ENCODE data around the gene SEPTIN1. TPM values are rescaled to one million over a fixed set of nuclear protein-coding genes. Genes with fewer than 3 reads are reported as not detected.

Gene SEPTIN1
- total and polyA plus RNA-seq, 2 of the 13 experiments (the other 11 are each of a cell fraction or from before 2014, with no cell fraction given) = 0.18 to 0.67 TPM

GRCh38 chr16:30401768-30402425, 19.5 kb upstream of the SEPTIN1 start (continued):
- TF ChIP-seq THYN1 (CRISPR knock-in tag; IDR thresholded peaks at IDR 0.05; ENCODE audit: borderline replicate concordance, low read depth) = no peak
- TF ChIP-seq GLMP (CRISPR knock-in tag; IDR thresholded peaks at IDR 0.05; ENCODE audit: borderline replicate concordance) = no peak
- no peak for TF ChIP-seq SIN3B (IDR thresholded peaks at IDR 0.05; ENCODE audit: low read length)
- peak; percentile 75 for TF ChIP-seq TGIF2 (CRISPR knock-in tag; IDR thresholded peaks at IDR 0.05)
- TF ChIP-seq PCBP1 (IDR thresholded peaks at IDR 0.05; ENCODE audit: borderline replicate concordance, low read depth, low read length) = no peak
- TF ChIP-seq REL (CRISPR knock-in tag; conservative IDR thresholded peaks at IDR 0.05) = no peak
- TF ChIP-seq CHD2 (IDR thresholded peaks at IDR 0.05; ENCODE audit: low read depth, low read length) = no peak
- no peak for TF ChIP-seq ZNF143 (CRISPR knock-in tag; IDR thresholded peaks at IDR 0.05)
- no peak for TF ChIP-seq ZXDC (CRISPR knock-in tag; IDR thresholded peaks at IDR 0.05)
- 0 out of 2 replicates have a peak, but pooled peaks have one; percentile 12 for TF ChIP-seq RELA (CRISPR knock-in tag; IDR thresholded peaks at IDR 0.05)
- no peak for TF ChIP-seq CREB1 (IDR thresholded peaks at IDR 0.05)
- TF ChIP-seq CREB1 (CRISPR knock-in tag; IDR thresholded peaks at IDR 0.05) = peak; percentile 67
- TF ChIP-seq, protein P1, sequence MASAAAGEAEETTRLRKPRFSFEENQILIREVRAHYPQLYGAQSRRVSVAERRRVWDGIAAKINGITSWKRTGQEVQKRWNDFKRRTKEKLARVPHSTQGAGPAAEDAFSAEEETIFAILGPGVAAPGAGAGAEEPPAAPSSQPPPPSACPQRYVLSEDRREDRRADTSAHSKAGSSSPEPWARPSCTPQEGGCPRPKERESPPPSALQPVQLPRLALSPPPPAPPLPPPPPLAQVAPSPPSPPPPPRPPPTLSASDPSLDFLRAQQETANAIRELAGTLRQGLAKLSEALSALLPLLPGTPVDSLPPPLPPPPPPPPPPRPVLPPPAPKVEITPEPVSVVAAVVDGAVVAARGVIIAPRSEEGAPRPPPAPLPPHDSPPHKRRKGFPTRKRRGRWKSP (CRISPR knock-in tag; IDR thresholded peaks at IDR 0.05) = no peak
- TF ChIP-seq ZNF225 (CRISPR knock-in tag; IDR thresholded peaks at IDR 0.05) = no peak
- TF ChIP-seq MEIS1 (CRISPR knock-in tag; IDR thresholded peaks at IDR 0.05; ENCODE audit: borderline replicate concordance) = no peak
- TF ChIP-seq ZNF441 (CRISPR knock-in tag; IDR thresholded peaks at IDR 0.05; ENCODE audit: borderline replicate concordance) = peak; percentile 78
- no peak for TF ChIP-seq MED13 (CRISPR knock-in tag; IDR thresholded peaks at IDR 0.05)
- TF ChIP-seq ZNF839 (CRISPR knock-in tag; IDR thresholded peaks at IDR 0.05; ENCODE audit: borderline replicate concordance) = no peak
- TF ChIP-seq PPARG (CRISPR knock-in tag; conservative IDR thresholded peaks at IDR 0.05) = peak; percentile 82
- TF ChIP-seq KMT2A (CRISPR knock-in tag; IDR thresholded peaks at IDR 0.05) = no peak
- peak; percentile 72 for TF ChIP-seq JARID2 (CRISPR knock-in tag; IDR thresholded peaks at IDR 0.05; ENCODE audit: insufficient replicate concordance)
- no peak for TF ChIP-seq ZNF709 (CRISPR knock-in tag; IDR thresholded peaks at IDR 0.05)
- TF ChIP-seq ZNF280D (CRISPR knock-in tag; IDR thresholded peaks at IDR 0.05) = peak; percentile 90
- TF ChIP-seq ZNF572 (CRISPR knock-in tag; IDR thresholded peaks at IDR 0.05) = peak; percentile 39; the same call in 1 of the 2 replicates
